ENCODE measurements around the gene OPRL1.

DNA sequence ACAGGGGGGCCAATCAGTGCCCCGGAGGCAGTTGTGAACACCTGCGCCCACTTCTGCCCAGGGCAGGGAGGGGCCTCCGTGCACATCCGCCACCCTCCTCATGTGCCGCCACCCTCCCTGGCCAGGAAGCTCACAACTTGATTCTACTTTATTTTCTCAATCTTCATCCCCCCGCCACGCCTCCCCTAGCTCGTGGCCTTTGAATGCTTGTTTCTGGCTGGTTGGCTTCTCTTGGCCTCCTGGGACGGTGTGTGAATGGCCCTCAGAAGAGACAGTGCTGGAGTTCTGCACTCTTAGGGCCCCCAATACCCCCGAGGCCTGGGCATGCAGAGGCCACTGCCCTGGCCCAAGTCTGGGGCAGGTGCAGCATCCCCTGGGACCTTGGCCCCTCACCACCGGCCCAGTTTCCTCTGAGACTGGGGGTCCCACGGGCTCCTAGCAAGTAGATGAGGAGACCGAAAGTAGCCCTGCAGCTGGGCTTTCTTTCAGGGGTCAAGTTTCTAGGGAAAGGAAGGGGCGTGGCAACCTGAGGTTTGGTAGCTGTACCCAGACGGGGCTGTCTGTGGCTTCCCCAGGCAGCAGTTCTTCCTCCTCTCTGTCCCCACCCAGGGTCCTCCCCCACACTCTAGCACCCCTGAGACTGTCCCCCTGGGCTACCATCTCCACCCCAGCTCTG lies 1.9 kb upstream of the OPRL1 start:
- TF ChIP-seq POLR2AphosphoS5 (IDR thresholded peaks at IDR 0.05; ENCODE audit: low read depth, low read length) (no peak), SIN3A (IDR thresholded peaks at IDR 0.05; ENCODE audit: borderline replicate concordance, insufficient read depth, low read length) (no peak), TAF1 (IDR thresholded peaks at IDR 0.05; ENCODE audit: borderline replicate concordance, insufficient read depth, low read length) (no peak), FOXP2 (optimal IDR thresholded peaks at IDR 0.05; ENCODE audit: borderline replicate concordance, extremely low read depth, extremely low read length, insufficient read depth) (no peak)
- TF ChIP-seq, protein P1, sequence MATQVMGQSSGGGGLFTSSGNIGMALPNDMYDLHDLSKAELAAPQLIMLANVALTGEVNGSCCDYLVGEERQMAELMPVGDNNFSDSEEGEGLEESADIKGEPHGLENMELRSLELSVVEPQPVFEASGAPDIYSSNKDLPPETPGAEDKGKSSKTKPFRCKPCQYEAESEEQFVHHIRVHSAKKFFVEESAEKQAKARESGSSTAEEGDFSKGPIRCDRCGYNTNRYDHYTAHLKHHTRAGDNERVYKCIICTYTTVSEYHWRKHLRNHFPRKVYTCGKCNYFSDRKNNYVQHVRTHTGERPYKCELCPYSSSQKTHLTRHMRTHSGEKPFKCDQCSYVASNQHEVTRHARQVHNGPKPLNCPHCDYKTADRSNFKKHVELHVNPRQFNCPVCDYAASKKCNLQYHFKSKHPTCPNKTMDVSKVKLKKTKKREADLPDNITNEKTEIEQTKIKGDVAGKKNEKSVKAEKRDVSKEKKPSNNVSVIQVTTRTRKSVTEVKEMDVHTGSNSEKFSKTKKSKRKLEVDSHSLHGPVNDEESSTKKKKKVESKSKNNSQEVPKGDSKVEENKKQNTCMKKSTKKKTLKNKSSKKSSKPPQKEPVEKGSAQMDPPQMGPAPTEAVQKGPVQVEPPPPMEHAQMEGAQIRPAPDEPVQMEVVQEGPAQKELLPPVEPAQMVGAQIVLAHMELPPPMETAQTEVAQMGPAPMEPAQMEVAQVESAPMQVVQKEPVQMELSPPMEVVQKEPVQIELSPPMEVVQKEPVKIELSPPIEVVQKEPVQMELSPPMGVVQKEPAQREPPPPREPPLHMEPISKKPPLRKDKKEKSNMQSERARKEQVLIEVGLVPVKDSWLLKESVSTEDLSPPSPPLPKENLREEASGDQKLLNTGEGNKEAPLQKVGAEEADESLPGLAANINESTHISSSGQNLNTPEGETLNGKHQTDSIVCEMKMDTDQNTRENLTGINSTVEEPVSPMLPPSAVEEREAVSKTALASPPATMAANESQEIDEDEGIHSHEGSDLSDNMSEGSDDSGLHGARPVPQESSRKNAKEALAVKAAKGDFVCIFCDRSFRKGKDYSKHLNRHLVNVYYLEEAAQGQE (IDR thresholded peaks at IDR 0.05; ENCODE audit: insufficient read depth in 1 of 2, low read depth in 2 of 2, low read length in 2 of 2), result no peak
